Stimulated activated CD8-positive, alpha-beta memory T cell treated with anti-CD3 and anti-CD28 coated beads, Interleukin-15, amount 100 ng/mL, for 4 hours (primary cell): ENCODE results near the gene CPNE5.

Source experiments
- DNase-seq, 2 donors: peaks; one replicate each; pipeline ENCODE4 v3.0.0-alpha.2; 2020; ENCODE audit warnings: low read depth in 2 of 2

Gene CPNE5

DNA sequence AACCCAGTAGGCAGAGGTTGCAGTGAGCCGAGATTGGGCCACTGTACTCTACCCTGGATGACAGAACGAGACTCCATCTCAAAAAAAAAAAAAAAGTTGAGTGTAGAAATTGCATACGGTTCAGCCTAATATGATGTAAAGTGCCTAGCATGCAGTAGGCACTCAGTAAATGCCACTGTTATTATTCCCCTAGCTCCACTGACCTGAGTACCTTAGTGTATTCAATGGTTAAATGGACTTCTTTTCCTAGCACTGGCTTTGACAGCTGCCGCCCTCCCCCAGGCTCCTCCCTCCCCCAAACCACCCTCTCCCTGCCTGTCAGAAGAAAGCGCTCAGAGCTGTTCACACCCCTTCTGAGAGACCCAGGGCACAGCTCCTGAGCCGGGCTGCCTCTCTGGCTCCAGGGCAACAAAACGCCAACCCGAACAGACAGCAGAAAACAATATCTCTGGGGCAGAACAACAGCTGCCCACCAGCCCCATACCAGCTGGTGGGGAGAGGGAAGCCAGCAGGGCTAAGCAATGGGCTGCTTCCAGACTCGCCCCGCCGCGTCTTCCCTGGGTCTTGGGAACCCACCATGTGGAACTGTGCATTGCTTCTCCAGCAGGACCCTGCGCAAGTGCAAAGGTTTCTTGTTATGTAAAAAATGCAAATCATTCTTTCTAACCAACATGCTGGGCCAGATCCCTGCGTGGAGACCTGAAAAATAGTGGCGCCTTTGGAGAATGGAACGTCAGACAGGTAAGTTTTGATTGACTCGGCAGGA is 4.5 kb downstream of the CPNE5 start:
- DNase-seq = no peak

DNA sequence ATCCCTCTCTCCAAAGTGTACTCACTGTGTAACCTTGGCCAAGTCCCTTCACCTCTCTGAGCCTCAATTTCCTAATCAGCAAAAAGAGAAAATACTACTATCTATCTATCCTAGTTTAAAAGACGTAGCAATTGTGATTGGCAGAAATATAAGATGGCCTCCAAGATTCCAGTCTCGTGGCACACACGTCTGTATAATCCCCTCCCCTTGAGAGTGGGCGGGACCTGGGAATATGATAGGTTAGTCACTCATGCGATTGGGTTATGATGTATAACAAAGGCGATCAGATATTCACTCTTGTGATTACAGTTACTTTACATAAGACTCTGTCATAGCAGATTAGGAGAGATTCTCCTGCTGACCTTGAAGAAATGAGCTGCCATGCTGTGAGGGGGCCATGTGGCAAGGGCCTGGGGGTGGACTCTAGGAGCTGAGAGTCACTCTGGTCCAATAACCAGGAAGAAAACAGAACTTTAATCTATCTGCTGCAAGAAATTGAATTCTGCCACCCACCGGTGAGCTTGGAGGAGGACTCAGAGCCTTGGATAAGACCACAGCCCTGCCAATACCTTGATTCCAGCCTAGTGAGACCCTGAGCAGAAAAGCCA is 6.0 kb downstream of the CPNE5 start:
- DNase-seq = no peak

DNA sequence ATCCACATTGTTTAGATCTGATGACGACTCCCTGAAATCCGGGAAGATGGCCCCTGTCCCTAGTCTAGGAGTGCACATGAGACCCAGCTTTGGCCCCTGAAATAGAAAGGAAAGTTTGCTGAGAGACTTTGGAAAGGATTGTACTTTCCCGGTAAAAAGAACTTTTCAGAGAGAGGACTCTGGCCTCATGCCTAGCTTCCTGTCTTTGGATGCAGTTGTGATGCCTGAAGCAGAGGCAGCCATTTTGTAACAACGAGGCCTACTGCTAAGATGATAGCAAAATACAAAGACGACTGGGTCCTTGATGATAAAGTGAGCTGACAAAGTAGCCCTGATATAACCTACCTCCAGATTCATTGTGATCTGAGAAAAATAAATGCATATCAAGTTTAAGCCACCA is 6.9 kb downstream of the CPNE5 start:
- DNase-seq = no peak

DNA sequence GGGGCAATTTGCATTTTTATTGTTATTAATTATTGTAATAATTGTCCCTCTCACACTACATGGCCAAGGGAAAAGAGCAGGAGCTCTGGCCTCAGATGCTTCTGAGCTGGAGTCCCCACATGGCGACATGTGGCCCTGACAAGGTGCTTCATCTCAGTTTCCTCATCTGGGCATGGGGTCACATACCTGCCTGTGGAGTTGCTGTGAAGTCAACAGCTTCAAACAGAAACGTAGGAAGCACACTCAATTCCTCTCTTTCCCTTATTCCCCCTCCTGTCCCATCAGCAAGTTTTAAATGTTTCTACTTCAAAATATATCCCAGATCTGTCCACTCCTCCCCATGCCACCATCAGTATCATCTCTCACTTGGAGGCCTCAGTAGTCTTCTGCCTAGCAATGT is 8.7 kb downstream of the CPNE5 start:
- no peak for DNase-seq

DNA sequence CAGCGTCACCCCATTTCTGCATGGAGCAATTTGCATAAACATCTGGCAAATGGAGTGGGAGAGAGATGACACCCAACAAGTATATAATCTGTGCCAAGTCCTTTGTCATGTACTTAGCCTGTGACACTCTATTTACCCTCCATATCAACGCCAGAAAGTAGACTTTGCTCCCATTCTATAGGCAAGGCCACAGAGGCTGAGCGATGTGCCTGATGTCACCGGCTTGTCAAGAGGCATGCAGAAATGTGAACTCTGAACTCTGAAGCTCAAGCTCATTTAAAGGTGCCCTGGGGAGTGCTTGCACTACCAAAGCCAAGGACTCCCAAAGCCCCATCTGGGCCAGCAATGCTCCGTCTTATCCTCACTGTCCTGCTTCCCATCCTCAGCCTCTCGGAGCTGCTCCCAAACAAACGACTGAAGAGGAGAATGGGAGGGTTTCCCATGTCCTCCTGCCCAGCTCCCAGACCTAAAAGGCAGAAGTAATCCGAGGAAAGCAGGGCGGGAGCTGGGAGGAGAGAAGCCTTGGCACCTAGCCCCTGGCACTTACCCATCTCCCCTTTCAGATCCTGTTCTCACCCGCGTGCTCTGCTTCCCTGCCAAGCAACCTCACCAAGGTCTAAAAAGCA is 9.2 kb downstream of the CPNE5 start:
- no peak for DNase-seq

DNA sequence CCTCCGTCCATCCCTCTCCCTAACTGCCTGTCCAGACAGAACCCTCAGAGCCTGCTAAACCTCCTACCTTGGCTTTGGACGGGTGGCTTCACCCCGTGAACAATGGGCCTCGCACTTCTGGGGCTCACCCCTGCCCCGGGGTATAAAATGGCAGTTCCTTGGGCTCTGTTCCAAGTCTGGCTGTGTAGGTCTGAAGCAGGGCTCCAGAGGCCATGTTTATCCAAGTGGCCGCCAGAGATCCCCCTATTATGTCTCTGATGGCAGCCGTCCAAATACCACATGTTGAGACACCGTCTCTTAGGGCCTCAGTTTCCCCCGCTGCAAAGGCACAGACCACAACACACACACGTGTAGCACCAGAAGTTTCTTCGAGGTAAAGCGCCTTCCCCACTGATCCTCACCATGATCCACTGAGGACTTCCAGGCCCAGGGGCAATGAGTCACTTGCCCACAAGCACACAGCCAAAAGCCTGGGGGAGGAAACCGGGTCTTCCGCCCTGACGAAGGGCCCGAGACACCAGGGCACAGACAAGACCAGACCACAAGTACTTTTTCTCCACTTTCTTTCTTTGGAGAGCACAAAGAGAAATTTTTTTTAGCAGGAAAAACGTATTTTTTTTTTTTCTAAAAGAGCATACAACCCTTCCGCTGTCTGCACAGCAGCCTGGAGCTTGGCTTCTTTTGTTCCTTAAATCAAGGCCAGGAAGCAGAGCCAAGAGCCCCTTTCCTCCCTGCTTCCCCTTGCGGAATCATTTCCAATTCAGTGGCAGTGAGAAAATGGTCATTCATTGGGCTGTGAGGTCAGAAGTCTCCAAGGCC is 11.8 kb downstream of the CPNE5 start:
- no peak for DNase-seq

DNA sequence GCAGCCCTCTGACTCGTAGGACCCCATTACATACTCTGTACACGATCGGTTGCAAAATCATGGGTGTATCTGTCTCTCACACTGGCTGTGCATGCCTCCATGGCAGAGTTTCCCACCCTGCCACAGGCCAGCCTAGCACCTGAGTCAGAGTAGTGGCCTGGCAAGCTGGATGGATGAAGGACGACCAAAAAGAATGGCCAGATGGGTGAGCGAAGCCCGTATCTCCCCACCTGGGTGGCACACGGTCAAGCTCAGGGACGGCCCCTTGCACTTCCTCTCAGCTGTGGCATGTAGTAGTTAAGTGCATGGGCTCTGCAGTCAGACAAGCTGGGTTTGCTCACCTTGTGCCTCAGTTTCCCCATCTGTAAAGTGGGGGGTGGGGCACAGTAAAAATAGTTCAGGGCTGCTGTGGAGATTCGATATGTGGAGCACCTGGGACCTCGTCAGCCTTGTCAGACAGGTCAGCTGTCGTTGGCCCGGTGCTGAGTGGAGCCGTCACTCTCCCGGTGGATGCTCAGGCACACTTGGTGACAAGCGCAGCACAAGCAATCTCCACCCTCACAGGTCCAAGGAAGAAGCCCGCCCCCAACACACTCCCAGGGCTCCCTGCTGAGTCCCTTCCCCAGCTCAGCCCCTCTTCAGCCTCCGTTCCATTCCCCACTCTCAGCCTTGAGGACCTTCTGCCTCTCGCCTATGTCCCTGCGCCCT is 12.6 kb downstream of the CPNE5 start:
- no peak for DNase-seq

DNA sequence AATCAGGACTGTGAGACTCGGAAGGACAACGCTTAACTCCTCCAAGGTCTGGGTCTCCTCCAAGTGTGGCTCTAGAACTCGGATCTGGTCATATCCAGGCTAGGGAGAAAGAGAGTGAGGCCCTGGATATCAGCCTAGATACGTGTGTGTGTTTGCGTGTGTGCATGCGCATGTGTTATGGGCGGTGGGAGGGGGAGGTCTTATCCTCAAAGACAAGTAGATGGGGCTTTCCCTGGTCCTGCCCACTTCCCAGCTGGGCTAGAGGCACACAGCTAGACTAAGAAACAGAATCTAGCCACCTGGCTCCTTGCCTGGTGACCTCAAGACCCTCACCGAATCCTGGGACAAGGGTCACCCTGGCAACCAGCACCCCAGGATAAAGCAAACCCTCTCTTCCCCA is 13.2 kb downstream of the CPNE5 start:
- no peak for DNase-seq

DNA sequence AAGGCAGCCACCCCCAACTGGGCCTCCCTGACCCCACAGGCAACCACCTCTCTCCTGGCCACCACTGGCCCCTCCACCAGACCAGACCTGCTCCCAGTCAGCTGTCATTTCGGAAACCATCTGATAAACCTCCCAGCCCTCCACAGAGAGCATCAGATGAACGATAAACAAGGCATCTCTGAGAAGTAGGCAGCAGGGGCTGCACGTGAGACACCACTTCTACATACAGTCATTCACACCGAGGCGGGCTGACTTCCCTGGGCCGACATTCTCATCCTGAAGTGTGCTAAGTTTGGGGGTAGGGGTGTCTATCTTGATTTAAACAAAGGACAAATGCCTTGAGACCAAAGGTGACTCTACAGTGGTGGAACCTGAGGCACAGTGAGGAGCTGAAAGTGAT is 13.8 kb downstream of the CPNE5 start:
- no peak for DNase-seq

DNA sequence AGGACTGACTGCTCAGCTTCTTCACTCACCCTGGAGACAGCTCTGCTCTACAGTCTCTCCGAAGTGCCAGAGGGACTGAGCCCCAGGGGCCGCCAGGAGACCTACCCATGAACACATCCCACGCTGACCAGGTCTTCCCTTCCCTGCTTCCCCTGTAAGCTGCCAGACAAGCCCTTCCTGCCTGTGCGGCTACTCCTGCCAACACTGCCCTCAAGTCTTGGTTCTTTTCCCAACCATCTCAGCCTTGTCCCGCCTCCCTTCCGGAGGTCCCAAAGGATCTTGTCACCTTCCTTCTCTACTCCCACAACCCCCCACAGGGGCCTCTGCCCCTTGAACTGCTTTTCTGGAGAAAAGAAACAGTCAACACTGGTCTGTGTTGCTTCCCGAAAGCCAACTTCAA is 15.0 kb downstream of the CPNE5 start:
- no peak for DNase-seq

DNA sequence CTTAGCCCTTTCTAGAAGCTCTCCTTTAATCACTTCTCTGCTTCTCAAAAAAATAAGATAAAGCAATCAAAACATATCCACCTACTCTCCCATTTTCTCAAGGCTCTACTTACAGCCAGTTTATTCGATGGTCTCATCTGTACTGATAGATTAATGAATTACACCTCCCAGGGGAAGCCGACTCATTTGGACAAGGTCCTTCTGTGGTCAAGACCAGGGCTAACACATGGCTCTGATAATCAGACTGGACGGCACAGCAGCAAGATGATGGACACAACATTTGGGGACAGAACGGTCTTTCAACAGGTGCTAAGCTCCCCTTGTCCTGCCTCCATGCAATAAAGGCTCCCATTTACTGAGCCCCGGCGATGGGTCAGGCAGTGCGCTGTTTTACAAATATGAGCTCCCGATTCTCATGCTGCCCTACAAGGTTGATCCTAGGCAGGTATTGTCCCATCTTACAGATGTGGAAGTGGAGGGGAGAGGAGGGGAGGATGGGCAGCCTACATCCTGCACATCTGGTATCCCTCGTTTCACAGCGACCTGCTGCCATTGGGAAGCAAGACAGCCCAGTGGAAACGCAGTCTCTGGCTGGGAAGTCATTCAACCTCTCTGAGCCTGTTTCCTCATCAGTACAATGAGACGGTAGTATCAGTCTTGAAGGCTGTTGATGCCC is 15.7 kb downstream of the CPNE5 start:
- DNase-seq = no peak

DNA sequence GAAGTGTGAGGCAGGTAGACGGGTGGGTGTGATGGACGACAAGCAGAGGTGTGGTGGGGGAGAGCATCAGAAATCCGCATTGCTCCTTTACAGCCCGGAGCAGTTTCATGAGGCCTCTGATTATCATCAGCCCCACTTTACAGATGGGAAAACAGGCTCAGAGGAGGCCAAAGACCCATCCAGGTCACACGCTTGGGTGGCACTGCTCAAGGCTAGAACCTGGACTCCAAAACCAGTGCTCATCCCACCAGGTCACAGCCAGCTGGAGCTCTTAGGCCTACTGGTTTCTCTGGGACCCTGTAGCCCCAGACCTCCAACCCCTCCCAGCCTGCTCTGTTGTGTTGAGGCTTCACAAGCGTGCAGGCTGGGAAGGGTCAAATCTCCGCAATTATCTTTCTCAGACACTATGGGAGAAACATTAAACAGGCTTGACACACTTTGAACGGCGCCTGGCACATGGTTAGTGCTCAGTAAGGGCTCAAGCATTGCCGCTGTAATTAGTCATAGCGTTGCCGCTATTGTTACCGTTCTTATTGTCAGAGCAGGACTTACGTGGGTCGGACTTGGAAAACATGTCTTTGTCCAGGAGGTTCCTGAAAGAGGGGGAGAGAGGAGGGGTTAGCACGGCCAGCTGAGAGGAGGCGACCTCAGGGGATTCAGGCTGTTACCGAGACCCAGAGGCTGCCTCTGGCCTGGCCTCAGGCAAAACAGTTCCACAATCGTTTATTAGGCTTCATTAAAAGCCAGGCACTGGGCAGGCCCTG is 16.6 kb downstream of the CPNE5 start:
- DNase-seq = no peak

DNA sequence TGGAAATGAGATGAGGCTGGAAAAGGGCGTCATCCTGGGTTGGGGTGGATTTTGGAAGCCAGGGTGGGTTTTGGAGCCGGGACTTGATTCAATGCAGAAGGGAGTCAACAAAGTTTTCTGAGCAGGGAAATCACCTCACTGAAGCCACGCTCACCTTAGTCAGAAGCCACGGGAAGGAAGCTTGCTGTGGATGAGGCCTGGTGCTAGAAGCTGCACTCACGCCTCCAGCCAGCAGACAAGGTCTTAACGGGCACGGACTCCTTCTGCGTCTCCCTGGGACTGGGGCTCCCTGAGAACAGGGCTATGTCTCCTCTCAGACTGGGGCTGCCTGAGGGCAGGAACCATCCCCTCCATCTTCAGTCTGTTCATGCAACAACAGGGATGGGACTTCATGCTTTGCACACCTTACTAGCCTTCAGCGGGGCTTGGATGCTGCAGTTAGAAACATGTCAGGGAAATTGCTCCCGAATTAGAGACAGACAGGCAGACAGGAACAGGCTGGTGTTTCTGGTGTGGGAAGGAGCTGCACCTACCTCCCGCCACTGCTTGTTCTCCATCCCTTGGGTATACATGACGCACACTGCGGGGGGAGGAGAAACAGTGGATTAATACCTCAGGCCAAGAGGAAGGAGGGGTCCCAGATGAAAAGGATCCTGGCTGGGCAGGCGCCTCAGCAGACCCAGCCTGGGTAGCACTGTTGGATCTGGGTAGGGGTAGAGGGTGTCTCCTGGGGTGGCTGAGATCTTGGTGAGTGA is 17.5 kb downstream of the CPNE5 start:
- DNase-seq = no peak

DNA sequence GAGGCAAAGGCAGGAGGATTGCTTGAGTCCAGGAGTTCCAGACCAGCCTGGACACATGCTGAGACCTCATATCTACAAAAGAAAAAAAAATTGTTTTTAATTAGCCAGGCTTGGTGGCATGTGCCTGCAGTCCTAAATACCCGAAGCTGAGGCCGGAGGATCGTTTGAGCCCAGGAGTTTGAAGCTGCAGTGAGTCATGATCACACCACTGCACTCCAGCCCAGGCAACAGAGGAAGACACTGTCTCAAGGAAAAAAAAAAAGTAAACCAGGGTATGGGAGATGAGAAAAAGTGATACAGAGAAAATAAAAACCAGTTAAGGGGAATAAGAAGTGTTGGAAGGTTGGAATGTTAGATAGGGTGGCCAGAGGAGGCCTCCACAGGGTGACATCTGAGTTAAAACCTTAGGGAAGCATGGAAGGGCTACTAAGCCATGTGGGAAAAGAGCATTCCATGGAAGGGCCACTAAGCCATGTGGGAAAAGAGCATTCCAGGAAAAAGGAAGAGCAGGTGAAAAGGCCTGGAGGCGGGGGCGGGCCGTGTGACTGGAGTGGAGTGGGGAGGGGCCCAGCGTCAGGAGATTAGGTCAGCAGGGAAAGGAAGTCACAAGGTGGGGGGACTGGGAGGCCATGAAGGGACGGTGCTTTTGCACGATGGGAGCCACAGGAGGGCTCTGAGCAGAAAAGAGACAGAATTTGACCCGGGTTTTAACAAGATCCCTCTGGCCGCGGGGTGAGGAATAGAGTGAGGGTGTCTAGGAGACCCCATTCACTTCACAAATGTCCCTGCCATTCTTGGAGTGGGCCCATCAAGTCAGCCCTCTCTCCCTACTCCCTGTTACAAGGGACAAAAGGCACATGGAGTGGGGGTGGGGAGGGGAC is 18.3 kb downstream of the CPNE5 start:
- no peak for DNase-seq

DNA sequence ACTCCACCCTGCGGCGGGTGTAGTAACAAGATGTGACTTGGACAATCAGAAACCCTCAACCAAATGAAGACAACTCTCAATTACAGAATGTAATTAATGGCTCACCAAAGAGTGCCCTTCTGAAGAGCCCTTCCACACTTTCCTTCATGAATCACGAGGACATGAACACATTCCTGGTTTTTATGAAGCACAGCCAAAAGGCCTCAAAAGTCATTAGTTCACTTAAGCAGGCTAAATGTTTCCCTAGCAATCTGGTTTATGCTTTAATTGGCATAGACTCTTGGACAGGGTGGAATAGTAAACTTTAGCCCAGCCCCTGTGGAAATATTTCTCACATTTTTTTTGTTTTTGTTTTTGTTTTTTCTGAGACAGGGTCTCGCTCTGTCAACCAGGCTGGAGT is 20.5 kb downstream of the CPNE5 start:
- no peak for DNase-seq

DNA sequence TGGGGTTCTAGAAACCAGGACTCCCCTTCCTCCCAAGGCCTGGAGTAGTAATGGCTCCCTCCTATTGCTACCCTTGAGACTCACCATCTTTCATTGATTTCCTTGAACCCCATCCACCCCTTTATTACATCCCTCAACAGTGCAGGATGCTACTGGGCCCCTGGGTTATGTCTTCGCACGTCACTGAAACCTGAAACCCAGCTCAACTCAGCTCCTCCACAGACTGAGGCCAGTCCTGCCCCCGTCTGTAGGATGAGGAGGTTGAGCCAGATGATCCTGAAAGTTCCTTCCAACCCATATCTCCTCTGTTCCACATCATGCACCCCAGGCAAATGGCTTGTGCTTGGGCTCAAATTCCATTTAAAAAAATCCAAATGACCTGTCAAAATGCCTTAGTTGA is 21.4 kb downstream of the CPNE5 start:
- DNase-seq = no peak

DNA sequence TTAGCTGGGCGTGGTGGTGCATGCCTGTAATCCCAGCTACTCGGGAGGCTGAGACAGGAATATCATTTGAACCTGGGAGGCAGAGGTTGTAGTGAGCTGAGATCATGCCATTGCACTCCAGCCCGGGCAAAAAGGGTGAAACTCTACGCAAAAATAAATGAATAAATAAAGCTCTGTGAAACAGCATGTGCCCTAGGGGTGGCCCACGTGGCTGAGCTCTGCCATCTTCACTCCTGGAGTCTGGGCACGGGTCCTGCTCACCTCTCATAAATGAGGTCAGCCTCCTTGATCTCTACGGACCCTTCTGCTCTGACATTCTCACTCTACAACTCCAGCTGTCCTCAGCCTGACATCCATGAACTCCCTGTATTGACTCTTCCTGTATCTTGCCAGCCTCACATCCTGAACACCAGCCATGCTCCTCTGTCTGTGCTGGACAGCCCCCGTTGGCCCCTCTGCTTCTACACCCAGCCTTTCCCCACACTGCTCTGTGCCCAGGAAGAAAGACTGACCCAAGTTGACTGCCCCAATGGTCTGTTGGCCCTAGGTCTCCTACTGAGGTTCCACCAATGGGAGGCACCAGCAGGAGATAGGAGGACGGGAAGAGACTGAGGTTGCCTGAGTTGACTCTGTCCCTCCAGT is 21.9 kb downstream of the CPNE5 start:
- no peak for DNase-seq
